ENCODE data around the gene ANO4.

ANO4 gene

GRCh38 chr12:100864366-100864765, 69.8 kb downstream of the ANO4 start:
- Histone ChIP-seq H3K9me3 (ENCODE audit: insufficient read depth, low read length) (no peaks in the 10 kb centered on the region), H3K79me2 (ENCODE audit: insufficient read depth, low read length) (no peaks in the 10 kb centered on the region), H2AFZ (ENCODE audit: low read depth, low read length, severe bottlenecking) (no peak overlapping the region), H3K9ac (ENCODE audit: low read length) (no peak overlapping the region), H3K4me2 (ENCODE audit: low read depth, low read length, poor library complexity, severe bottlenecking) (no peak overlapping the region), H3K4me3 (ENCODE audit: insufficient read depth, low read length, poor library complexity, severe bottlenecking) (no peak overlapping the region), H3K9me2 (replicated peaks; ENCODE audit: insufficient read depth, low read length) (no peaks in the 10 kb centered on the region), H4K20me1 (ENCODE audit: low read depth, low read length) (no peaks in the 10 kb centered on the region), H3K27ac (ENCODE audit: low read depth, low read length) (no peak overlapping the region), H3K27me3 (ENCODE audit: low read length) (no peaks in the 10 kb centered on the region), H3K36me3 (ENCODE audit: low read length) (no peaks in the 10 kb centered on the region), H3F3A (ENCODE audit: insufficient read depth) (no peaks in the 10 kb centered on the region)
- TF ChIP-seq EZH2phosphoT487 (conservative IDR thresholded peaks at IDR 0.05; ENCODE audit: low read length): no peak
- no peak for TF ChIP-seq CTCF (IDR thresholded peaks at IDR 0.05; ENCODE audit: insufficient read depth, low read length, poor library complexity, severe bottlenecking)

- Histone ChIP-seq H3K36me3 (ENCODE audit: low read length) (no peaks in the 10 kb centered on the region), H3K79me2 (ENCODE audit: insufficient read depth, low read length) (no peaks in the 10 kb centered on the region), H3F3A (ENCODE audit: insufficient read depth) (no peaks in the 10 kb centered on the region), H3K27me3 (ENCODE audit: low read length) (no peaks in the 10 kb centered on the region), H2AFZ (ENCODE audit: low read depth, low read length, severe bottlenecking) (no peak overlapping the region), H3K4me3 (ENCODE audit: insufficient read depth, low read length, poor library complexity, severe bottlenecking) (no peak overlapping the region), H3K9me2 (replicated peaks; ENCODE audit: insufficient read depth, low read length) (no peaks in the 10 kb centered on the region), H3K9ac (ENCODE audit: low read length) (no peak overlapping the region), H3K4me2 (ENCODE audit: low read depth, low read length, poor library complexity, severe bottlenecking) (no peak overlapping the region), H4K20me1 (ENCODE audit: low read depth, low read length) (no peaks in the 10 kb centered on the region), H3K9me3 (ENCODE audit: insufficient read depth, low read length) (no peaks in the 10 kb centered on the region), H3K27ac (ENCODE audit: low read depth, low read length) (no peak overlapping the region)
- TF ChIP-seq CTCF (IDR thresholded peaks at IDR 0.05; ENCODE audit: insufficient read depth, low read length, poor library complexity, severe bottlenecking): no peak
Observed at GRCh38 chr12:100867639-100868393, 73.2 kb downstream of the ANO4 start.

GRCh38 chr12:100868487-100868886, 73.9 kb downstream of the ANO4 start:
- no peaks in the 10 kb centered on the region for H3K27me3 ChIP-seq (ENCODE audit: low read length)
- no peaks in the 10 kb centered on the region for H3K79me2 ChIP-seq (ENCODE audit: insufficient read depth, low read length)
- H4K20me1 ChIP-seq (ENCODE audit: low read depth, low read length): no peaks in the 10 kb centered on the region
- no peaks in the 10 kb centered on the region for H3K9me2 ChIP-seq (replicated peaks; ENCODE audit: insufficient read depth, low read length)
- H3K4me3 ChIP-seq (ENCODE audit: insufficient read depth, low read length, poor library complexity, severe bottlenecking): no peak overlapping the region
- H3K36me3 ChIP-seq (ENCODE audit: low read length): no peaks in the 10 kb centered on the region
- H3F3A ChIP-seq (ENCODE audit: insufficient read depth): no peaks in the 10 kb centered on the region
- no peak for TF ChIP-seq EZH2phosphoT487 (conservative IDR thresholded peaks at IDR 0.05; ENCODE audit: low read length)
- no peak for TF ChIP-seq CTCF (IDR thresholded peaks at IDR 0.05; ENCODE audit: insufficient read depth, low read length, poor library complexity, severe bottlenecking)
- no peak overlapping the region for H2AFZ ChIP-seq (ENCODE audit: low read depth, low read length, severe bottlenecking)
- no peak overlapping the region for H3K27ac ChIP-seq (ENCODE audit: low read depth, low read length)
- H3K9me3 ChIP-seq (ENCODE audit: insufficient read depth, low read length): no peaks in the 10 kb centered on the region
- no peak overlapping the region for H3K4me2 ChIP-seq (ENCODE audit: low read depth, low read length, poor library complexity, severe bottlenecking)
- H3K9ac ChIP-seq (ENCODE audit: low read length): no peak overlapping the region

Data from SU-DHL-6 (cell line).